Esophagus muscularis mucosa (tissue), 4 donors: ENCODE data around the gene CIC. TPM values are rescaled to one million over a fixed set of nuclear protein-coding genes. Genes with fewer than 3 reads are reported as not detected.

ENCODE experiments used
- DNase-seq: peaks from one replicate; pipeline ENCODE4 v3.0.0-alpha.2; 2017; ENCODE audit errors: extremely low spot score
- H3K27ac ChIP-seq, 4 donors: fragments of 200-600 bp; sonication (generic); replicated peaks in 1 of 4; 1 replicate in 3 of 4; 2 replicates in 1 of 4; pipeline ENCODE4 v1.5.1; 2016 to 2019; ENCODE audit warnings: mild to moderate bottlenecking in 1 of 4
- H3K27me3 ChIP-seq, 4 donors: fragments of 200-600 bp; sonication (generic); one replicate each; pipeline versions ENCODE4 v1.5.1 to v1.6.0; 2016 to 2019
- H3K36me3 ChIP-seq, 4 donors: fragments of 200-600 bp; sonication (generic); one replicate each; pipeline ENCODE4 v1.5.1; 2016 to 2019
- H3K4me1 ChIP-seq, 4 donors: fragments of 200-600 bp; sonication (generic); one replicate each; pipeline ENCODE4 v1.5.1; 2016 to 2019
- H3K4me3 ChIP-seq, 4 donors: fragments of 200-600 bp; sonication (generic); 1 replicate in 2 of 4; 2 replicates in 2 of 4; pipeline ENCODE4 v1.5.1; 2016 to 2019; ENCODE audit warnings: mild to moderate bottlenecking in 4 of 4, moderate library complexity in 1 of 4
- H3K9me3 ChIP-seq, 4 donors: fragments of 200-600 bp; sonication (generic); 1 replicate in 3 of 4; 2 replicates in 1 of 4; pipeline ENCODE4 v1.5.1; 2016 to 2019
- EP300 ChIP-seq: sonication (generic); formaldehyde crosslinking; IDR thresholded peaks from one replicate; pipeline ENCODE4 v1.6.1; 2017; ENCODE audit warnings: antibody characterized with exemption
- POLR2A ChIP-seq: fragments of 450-650 bp; IDR thresholded peaks from one replicate; pipeline ENCODE4 v1.6.1; 2017; ENCODE audit warnings: antibody characterized with exemption, moderate library complexity, mild to moderate bottlenecking, low read depth
- POLR2AphosphoS5 ChIP-seq, 2 donors: sonication (generic); formaldehyde crosslinking; IDR thresholded peaks; one replicate each; pipeline ENCODE4 v1.6.1; 2017; ENCODE audit warnings: antibody characterized with exemption in 2 of 2
- WGBS: methylation state at CpG from one replicate; pipeline ENCODE4 v1.1.5; 2018; 5-methylcytosine and 5-hydroxymethylcytosine counted together
- intact Hi-C: fragments of 100-400 bp; cut with DNase I; formaldehyde crosslinking; loops from one replicate; pipeline ENCODE4 v1.15.1; 2023
- total RNA-seq, 4 donors: library from RNA; depleted of rRNA; stranded (reverse); fragments of >200 nt; gene quantifications; one replicate each; pipeline versions ENCODE4 v1.1.0 to v1.2.1, GENCODE V29; 2016
- TF ChIP-seq, protein P1 (sequence below), 3 experiments: fragments of 200-600 bp in 2 of 3; fragments of 450-650 bp in 1 of 3; sonication (generic) in 2 of 3; IDR thresholded peaks; one replicate each; pipeline ENCODE4 v1.5.1; 2017 to 2019; ENCODE audit warnings: antibody characterized with exemption in 3 of 3, mild to moderate bottlenecking in 2 of 3, moderate library complexity in 1 of 3

The CIC gene
- total RNA-seq, 4 donors from 2014 or later: 37.8 to 74.2 (median 56.3) TPM

- TF ChIP-seq POLR2AphosphoS5 (IDR thresholded peaks at IDR 0.05): no peak
- TF ChIP-seq POLR2A: no peak
- TF ChIP-seq, protein P1, sequence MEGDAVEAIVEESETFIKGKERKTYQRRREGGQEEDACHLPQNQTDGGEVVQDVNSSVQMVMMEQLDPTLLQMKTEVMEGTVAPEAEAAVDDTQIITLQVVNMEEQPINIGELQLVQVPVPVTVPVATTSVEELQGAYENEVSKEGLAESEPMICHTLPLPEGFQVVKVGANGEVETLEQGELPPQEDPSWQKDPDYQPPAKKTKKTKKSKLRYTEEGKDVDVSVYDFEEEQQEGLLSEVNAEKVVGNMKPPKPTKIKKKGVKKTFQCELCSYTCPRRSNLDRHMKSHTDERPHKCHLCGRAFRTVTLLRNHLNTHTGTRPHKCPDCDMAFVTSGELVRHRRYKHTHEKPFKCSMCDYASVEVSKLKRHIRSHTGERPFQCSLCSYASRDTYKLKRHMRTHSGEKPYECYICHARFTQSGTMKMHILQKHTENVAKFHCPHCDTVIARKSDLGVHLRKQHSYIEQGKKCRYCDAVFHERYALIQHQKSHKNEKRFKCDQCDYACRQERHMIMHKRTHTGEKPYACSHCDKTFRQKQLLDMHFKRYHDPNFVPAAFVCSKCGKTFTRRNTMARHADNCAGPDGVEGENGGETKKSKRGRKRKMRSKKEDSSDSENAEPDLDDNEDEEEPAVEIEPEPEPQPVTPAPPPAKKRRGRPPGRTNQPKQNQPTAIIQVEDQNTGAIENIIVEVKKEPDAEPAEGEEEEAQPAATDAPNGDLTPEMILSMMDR (IDR thresholded peaks at IDR 0.05): peak in 2 of 3 experiments; percentile 34 to 38
- TF ChIP-seq EP300: no peak
- 82% methylated on average over 9 of the region's 31 CpGs for WGBS
- H3K27ac ChIP-seq: no peak overlapping the region
- H3K4me1 ChIP-seq: peaks cover 12 to 28% (median 18%) of the 10 kb centered on the region in 4 donors
- H3K4me3 ChIP-seq: no peak overlapping the region
- no peaks in the 10 kb centered on the region for H3K9me3 ChIP-seq
- DNase-seq: no peak
- peaks cover 62 to 90% (median 89%) of the 10 kb centered on the region in 4 donors for H3K36me3 ChIP-seq
- no peaks in the 10 kb centered on the region for H3K27me3 ChIP-seq
- intact Hi-C loops: no loop called here
Observed at GRCh38 chr19:42290523-42291434, 21.7 kb downstream of the CIC start.

DNA sequence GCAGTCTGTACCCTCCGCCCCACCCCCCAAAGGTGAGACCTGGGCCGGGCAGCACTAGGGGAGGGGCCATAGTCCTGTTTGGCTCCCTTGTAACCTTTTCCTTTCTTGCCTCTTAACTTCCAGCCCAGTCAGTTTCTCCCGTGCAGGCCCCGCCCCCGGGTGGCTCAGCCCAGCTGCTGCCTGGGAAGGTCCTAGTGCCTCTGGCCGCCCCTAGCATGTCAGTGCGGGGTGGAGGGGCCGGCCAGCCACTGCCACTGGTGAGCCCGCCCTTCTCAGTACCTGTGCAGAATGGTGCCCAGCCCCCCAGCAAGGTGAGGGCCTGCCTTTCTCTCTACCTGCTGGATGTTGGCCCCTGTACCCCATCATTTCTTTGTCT lies 22.4 kb downstream of the CIC start:
- Histone ChIP-seq H3K4me1 (peaks cover 6 to 26% (median 16%) of the 10 kb centered on the region in 4 donors), H3K9me3 (no peaks in the 10 kb centered on the region), H3K27me3 (no peaks in the 10 kb centered on the region), H3K36me3 (peaks cover 62 to 91% (median 89%) of the 10 kb centered on the region in 4 donors), H3K27ac (no peak overlapping the region), H3K4me3 (no peak overlapping the region)
- TF ChIP-seq EP300 (no peak), POLR2AphosphoS5 (IDR thresholded peaks at IDR 0.05) (no peak), POLR2A (no peak)
- TF ChIP-seq, protein P1 (IDR thresholded peaks at IDR 0.05): no peak
- no peak for DNase-seq
- 62% methylated on average over 9 of the region's 9 CpGs for WGBS
- intact Hi-C loops: no loop called here

DNA sequence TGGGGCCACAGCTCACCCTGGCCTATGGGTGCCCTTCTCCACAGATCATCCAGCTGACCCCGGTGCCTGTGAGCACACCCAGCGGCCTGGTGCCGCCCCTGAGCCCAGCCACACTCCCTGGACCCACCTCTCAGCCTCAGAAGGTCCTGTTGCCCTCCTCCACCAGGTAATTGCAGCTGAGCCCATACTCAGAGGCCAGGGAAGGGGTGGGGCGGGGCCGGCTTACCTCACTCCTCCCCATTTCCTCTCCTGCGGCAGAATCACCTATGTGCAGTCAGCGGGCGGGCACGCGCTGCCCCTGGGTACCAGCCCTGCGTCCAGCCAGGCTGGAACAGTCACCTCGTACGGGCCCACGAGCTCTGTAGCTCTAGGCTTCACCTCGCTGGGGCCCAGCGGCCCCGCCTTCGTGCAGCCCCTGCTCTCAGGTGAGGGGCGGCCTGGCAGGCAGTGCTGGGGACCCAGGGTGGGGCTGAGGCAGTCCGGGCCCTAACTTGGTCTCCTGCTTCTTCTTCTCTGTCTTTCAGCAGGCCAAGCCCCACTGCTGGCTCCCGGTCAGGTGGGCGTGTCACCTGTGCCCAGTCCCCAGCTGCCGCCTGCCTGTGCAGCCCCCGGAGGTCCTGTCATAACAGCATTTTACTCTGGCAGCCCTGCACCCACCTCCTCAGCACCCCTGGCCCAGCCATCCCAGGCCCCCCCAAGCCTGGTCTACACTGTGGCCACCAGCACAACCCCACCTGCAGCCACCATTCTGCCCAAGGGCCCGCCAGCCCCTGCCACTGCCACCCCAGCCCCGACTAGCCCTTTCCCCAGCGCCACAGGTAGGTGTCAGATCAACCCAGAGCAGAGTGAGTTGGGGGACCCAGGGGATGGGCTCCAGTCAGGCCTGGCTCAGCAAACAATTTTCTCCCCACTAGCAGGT lies 23.2 kb downstream of the CIC start:
- Histone ChIP-seq H3K27ac (no peak overlapping the region), H3K36me3 (peaks cover 60 to 86% (median 83%) of the 10 kb centered on the region in 4 donors), H3K4me3 (no peak overlapping the region), H3K4me1 (peaks cover 0 to 17% (median 9%) of the 10 kb centered on the region in 4 donors), H3K27me3 (no peaks in the 10 kb centered on the region), H3K9me3 (no peaks in the 10 kb centered on the region)
- TF ChIP-seq, protein P1 (IDR thresholded peaks at IDR 0.05): no peak
- TF ChIP-seq POLR2A (no peak), POLR2AphosphoS5 (IDR thresholded peaks at IDR 0.05) (no peak), EP300 (no peak)
- intact Hi-C loops: no loop called here
- DNase-seq: no peak
- WGBS: 94% methylated on average over 16 of the region's 27 CpGs

GRCh38 chr19:42292963-42293362 lies 23.9 kb downstream of the CIC start:
- H3K4me1 ChIP-seq: peaks cover 0 to 17% (median 9%) of the 10 kb centered on the region in 4 donors
- DNase-seq: no peak
- TF ChIP-seq, protein P1 (IDR thresholded peaks at IDR 0.05): no peak
- TF ChIP-seq POLR2A: no peak
- TF ChIP-seq POLR2AphosphoS5 (IDR thresholded peaks at IDR 0.05): no peak
- TF ChIP-seq EP300: no peak
- H3K36me3 ChIP-seq: peaks cover 53 to 79% (median 77%) of the 10 kb centered on the region in 4 donors
- no peaks in the 10 kb centered on the region for H3K9me3 ChIP-seq
- 80% methylated on average over 13 of the region's 14 CpGs for WGBS
- H3K27me3 ChIP-seq: no peaks in the 10 kb centered on the region
- intact Hi-C loops: no loop called here
- H3K4me3 ChIP-seq: no peak overlapping the region
- H3K27ac ChIP-seq: no peak overlapping the region
